ENCODE results near the gene ZNF688.

GRCh38 chr16:30528799-30529457 lies 42.6 kb downstream of the ZNF688 start:
- TF ChIP-seq CTCF (IDR thresholded peaks at IDR 0.05) (no peak), POLR2A (IDR thresholded peaks at IDR 0.05) (no peak)
